H1 (cell line): ENCODE measurements around the gene OGDH. TPM values are rescaled to one million over a fixed set of nuclear protein-coding genes. Genes with fewer than 3 reads are reported as not detected.

Experiments
- POLR2AphosphoS5 ChIP-seq: IDR thresholded peaks from 2 replicates; pipeline ENCODE4 v1.6.1; 2011; ENCODE audit warnings: low read depth, low read length
- polyA plus RNA-seq, 7 experiments: library from polyadenylated mRNA; depleted of rRNA in 3 of 7; stranded (reverse) in 5 of 7; unstranded in 2 of 7; fragments of >200 nt in 5 of 7; fragments of 200-250 nt in 2 of 7; gene quantifications; 1 replicate in 5 of 7; 2 replicates in 1 of 7; 4 replicates in 1 of 7; pipeline versions ENCODE4 v1.2.1 to v1.2.3, GENCODE V29; 2011 to 2013; ENCODE audit warnings: missing spikeins in 2 of 7, mixed read lengths in 2 of 7
- total RNA-seq: library from RNA; stranded (reverse); fragmentation: NEBNext Ultra II Directional; extraction: Animal tissue kit (Norgen Biotek cat#: 25700); gene quantifications from 2 replicates; pipeline ENCODE4 v1.2.1, GENCODE V29; 2021

OGDH gene
- total and polyA plus RNA-seq, 2 of the 8 experiments (the other 6 are each of a cell fraction or from before 2014, with no cell fraction given): 71.6 to 91.6 TPM

DNA sequence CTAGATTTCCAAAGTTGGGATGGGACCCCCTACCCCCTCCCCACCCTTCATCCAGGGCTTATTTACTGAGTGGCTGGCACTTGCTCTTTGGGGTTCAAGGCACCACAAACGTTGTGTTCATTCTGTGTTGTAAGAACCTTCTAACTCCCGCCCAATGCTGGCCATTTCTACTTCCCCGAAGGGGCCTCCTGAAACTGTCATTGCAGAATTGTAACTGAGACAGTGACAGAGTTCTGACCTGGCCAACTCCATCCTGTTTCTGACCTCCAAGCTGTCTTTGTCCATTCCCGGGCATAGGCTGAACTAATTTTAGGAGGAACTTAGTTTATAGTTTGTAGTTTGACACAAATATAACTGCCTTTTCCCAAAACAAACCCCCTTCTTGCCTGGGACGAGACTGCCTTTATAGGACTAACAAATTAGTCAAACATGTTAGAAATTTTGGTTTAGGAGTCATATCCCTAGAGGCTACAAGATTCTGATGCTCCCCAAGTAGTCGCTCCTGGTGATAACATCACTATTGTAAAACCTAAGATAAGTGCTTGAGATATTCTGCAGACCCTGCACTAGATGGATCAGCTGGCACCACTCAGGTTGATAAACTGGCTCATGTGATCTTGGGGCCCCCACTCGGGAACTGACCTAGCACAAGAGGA is 107.4 kb downstream of the OGDH start (continued):
- no peak for TF ChIP-seq POLR2AphosphoS5
